ENCODE measurements around the gene OR2A5. TPM values are rescaled to one million over a fixed set of nuclear protein-coding genes. Genes with fewer than 3 reads are reported as not detected.

The OR2A5 gene
- total RNA-seq, 1 donor from 2014 or later = not detected

DNA sequence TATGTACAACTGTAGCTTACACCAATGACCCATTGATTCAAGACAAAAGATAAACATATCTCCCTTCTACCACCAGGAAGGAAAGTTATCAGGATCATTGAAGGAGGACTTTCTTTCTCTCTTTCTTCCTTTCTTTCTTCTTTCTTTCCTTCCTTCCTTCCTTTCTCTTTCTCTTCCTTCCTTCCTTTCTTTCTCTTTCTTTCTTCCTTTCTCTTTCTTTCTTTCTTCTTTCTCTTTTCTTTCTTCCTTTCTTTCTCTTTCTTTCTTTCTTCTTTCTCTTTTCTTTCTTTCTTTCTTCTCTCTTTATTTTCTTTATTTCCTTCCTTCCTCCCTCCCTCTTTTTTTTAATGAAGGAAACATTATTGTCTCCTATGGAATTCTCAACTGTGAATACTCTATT, 50.0 kb downstream of the OR2A5 start:
- ATAC-seq (ENCODE audit: poor library complexity) = no peak

DNA sequence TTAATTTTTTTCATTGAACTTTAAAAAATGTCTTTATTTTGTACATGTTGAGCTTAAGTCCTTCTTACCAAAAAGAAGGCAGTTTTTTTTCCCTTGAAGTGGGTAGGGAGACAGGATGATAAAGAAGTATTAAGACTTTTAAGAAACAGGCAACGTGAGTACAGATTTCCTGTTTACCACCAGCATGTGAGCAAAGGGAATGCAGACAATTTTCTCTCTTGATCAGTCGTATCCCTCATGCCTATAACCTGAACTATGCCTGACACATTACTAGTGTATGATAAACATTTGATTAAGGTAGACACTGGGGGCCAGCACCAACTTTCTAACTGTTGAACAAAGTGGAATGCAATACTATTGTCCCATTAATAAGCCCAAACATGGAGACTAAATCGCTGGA, 51.9 kb downstream of the OR2A5 start:
- ATAC-seq (ENCODE audit: poor library complexity) (no peak), DNase-seq (no peak)
- intact Hi-C loops (cut with DNase I) = no loop called here

More for the DNA sequence above, 50.0 kb downstream of the OR2A5 start:
- intact Hi-C loops (cut with DNase I) = no loop called here
- DNase-seq = no peak

DNA sequence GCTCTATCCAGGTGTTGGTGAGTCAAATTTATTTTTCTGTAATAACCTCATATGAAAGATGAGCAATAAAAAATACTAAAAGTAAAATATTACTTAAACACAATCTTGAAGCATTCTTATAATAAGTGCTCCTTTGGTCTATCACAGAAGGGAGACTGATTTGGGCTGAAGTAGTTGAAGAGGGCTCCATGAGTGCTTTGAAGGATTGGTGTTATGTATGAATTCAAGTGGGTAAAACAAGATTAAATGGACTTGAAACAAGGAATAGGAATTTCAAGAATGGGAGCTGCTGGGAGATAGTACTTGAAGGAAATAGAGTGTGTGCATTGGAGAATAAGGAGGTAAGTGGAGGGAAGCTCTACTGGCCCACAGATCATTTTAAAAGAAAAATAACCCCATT, 53.3 kb downstream of the OR2A5 start:
- ATAC-seq (ENCODE audit: poor library complexity) (no peak), DNase-seq (no peak)
- intact Hi-C loops (cut with DNase I) = no loop called here

DNA sequence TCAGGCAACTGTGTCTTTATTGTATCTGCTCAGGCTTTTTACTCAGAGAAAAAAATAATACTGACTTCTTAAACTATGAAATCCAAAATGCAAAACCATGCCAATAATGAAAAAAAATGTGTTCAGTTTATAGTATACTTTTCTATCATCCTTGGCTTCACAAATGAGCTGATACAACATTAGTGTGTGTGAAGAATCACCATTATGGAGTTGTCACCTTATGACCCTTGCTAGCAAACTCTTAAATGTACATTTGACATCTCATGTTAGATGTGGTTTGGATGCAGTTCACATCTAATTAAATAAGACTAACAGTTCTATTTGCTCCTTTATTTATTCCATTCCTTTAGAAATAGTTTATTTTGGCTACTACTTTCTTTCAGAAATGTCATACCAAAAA, 56.5 kb downstream of the OR2A5 start:
- intact Hi-C loops (cut with DNase I) = no loop called here
- ATAC-seq (ENCODE audit: poor library complexity) = no peak
- no peak for DNase-seq

Other genes with a start within 250 kb of the OR2A5 start
- 33.8 TPM for gene TCAF1, start 146.8 kb upstream of the OR2A5 start, total RNA-seq
- gene OR2F2, start 113.7 kb upstream of the OR2A5 start, total RNA-seq = not detected
- gene OR2F1, start 94.1 kb upstream of the OR2A5 start, total RNA-seq = not detected
- not detected for gene OR6B1, start 48.6 kb upstream of the OR2A5 start, total RNA-seq
- not detected for gene OR2A25, start 20.9 kb downstream of the OR2A5 start, total RNA-seq
- gene OR2A12, start 37.3 kb downstream of the OR2A5 start, total RNA-seq = not detected
- gene OR2A2, start 60.6 kb downstream of the OR2A5 start, total RNA-seq = not detected
- gene OR2A14, start 74.2 kb downstream of the OR2A5 start, total RNA-seq = not detected
- gene CTAGE4, start 134.5 kb downstream of the OR2A5 start, total RNA-seq = 0.32 TPM
- gene ARHGEF35, start 146.9 kb downstream of the OR2A5 start, total RNA-seq = 0.67 TPM
- not detected for gene OR2A42, start 190.7 kb downstream of the OR2A5 start, total RNA-seq
- gene OR2A7, start 215.8 kb downstream of the OR2A5 start, total RNA-seq = 0.51 TPM
- 0.32 TPM for gene CTAGE8, start 220.3 kb downstream of the OR2A5 start, total RNA-seq